PC-9 (cell line): Measurements from ENCODE around the gene EFHD1.

ENCODE experiments used
- CTCF ChIP-seq: fragments of 200-600 bp; sonication (generic); conservative IDR thresholded peaks from 2 replicates; pipeline ENCODE4 v1.6.1; 2017; ENCODE audit warnings: mixed run types, antibody characterized with exemption, mild to moderate bottlenecking, moderate library complexity
- EZH2 ChIP-seq: fragments of 200-600 bp; sonication (generic); IDR thresholded peaks from 2 replicates; pipeline ENCODE4 v1.8.0; 2017; ENCODE audit warnings: antibody characterized with exemption, low read depth

GRCh38 chr2:232689152-232689910 is 55.9 kb downstream of the EFHD1 start:
- TF ChIP-seq CTCF (no peak), EZH2 (no peak)
